HEK293 (cell line): ENCODE data around the gene ARL15.

ENCODE experiments used
- CTCF ChIA-PET: fragments of 350-600 bp; formaldehyde crosslinking; extraction: SDS; loops from one replicate; lab custom pipeline; 2021; ENCODE audit warnings: antibody characterized with exemption; lab: Yijun Ruan, JAX
- POLR2A ChIA-PET: fragments of 300-600 bp; formaldehyde crosslinking; extraction: SDS; loops from one replicate; lab custom pipeline; 2020; ENCODE audit warnings: antibody characterized with exemption, inconsistent platforms; lab: Yijun Ruan, JAX
- H3K27ac ChIP-seq: fragments of 200-500 bp; sonication (Bioruptor generic); 2 replicates; pipeline ENCODE4 v1.5.1; 2014; ENCODE audit warnings: low read depth, low read length, control low read depth, inconsistent platforms; ENCODE audit errors: extremely low read depth
- H3K36me3 ChIP-seq, 2 experiments: fragments of 200-500 bp in 1 of 2; sonication (Bioruptor generic) in 1 of 2; 1 replicate in 1 of 2; 2 replicates in 1 of 2; pipeline ENCODE4 v1.5.1; 2014 to 2017; ENCODE audit warnings: inconsistent platforms in 2 of 2, low read length in 2 of 2; ENCODE audit not compliant: control insufficient read depth in 2 of 2, insufficient read depth in 1 of 2
- H3K4me1 ChIP-seq: fragments of 200-500 bp; sonication (Bioruptor generic); 2 replicates; pipeline ENCODE4 v1.5.1; 2014; ENCODE audit warnings: mild to moderate bottlenecking, low read length, inconsistent platforms; ENCODE audit not compliant: control insufficient read depth, insufficient read depth
- H3K4me3 ChIP-seq: 2 replicates; pipeline ENCODE4 v1.5.1; 2011; ENCODE audit warnings: low read depth, mild to moderate bottlenecking, control low read depth, low read length, moderate library complexity
- H3K9me3 ChIP-seq: fragments of 200-500 bp; sonication (Bioruptor generic); 2 replicates; pipeline ENCODE4 v1.5.1; 2014; ENCODE audit warnings: low read depth, low read length, inconsistent platforms; ENCODE audit not compliant: control insufficient read depth, insufficient read depth
- GLIS2 ChIP-seq: fragments of 450-650 bp; formaldehyde crosslinking; IDR thresholded peaks from 2 replicates; pipeline ENCODE4 v1.5.1; 2016; ENCODE audit warnings: missing biosample characterization, missing genetic modification characterization
- MYNN ChIP-seq: fragments of 450-650 bp; formaldehyde crosslinking; IDR thresholded peaks from 2 replicates; pipeline ENCODE4 v1.5.1; 2016; ENCODE audit warnings: missing biosample characterization, missing genetic modification characterization, borderline replicate concordance
- MZF1 ChIP-seq: fragments of 450-650 bp; formaldehyde crosslinking; IDR thresholded peaks from 2 replicates; pipeline ENCODE4 v1.5.1; 2017; ENCODE audit warnings: missing biosample characterization, missing genetic modification characterization, borderline replicate concordance
- ZBTB8A ChIP-seq: fragments of 450-650 bp; formaldehyde crosslinking; IDR thresholded peaks from 2 replicates; pipeline ENCODE4 v1.5.1; 2016; ENCODE audit warnings: missing biosample characterization, missing genetic modification characterization
- ZNF112 ChIP-seq: fragments of 450-650 bp; formaldehyde crosslinking; IDR thresholded peaks from 2 replicates; pipeline ENCODE4 v1.5.0; 2017; ENCODE audit warnings: missing biosample characterization, missing genetic modification characterization
- ZNF140 ChIP-seq: fragments of 450-650 bp; formaldehyde crosslinking; IDR thresholded peaks from 2 replicates; pipeline ENCODE4 v1.5.1; 2016; ENCODE audit warnings: missing biosample characterization, missing genetic modification characterization
- ZNF202 ChIP-seq: fragments of 450-650 bp; formaldehyde crosslinking; IDR thresholded peaks from 2 replicates; pipeline ENCODE4 v1.5.1; 2016; ENCODE audit warnings: missing biosample characterization, missing genetic modification characterization, borderline replicate concordance
- ZNF211 ChIP-seq: fragments of 450-650 bp; formaldehyde crosslinking; IDR thresholded peaks from 2 replicates; pipeline ENCODE4 v1.5.1; 2016; ENCODE audit warnings: low read depth, missing biosample characterization, missing genetic modification characterization
- ZNF221 ChIP-seq: fragments of 450-650 bp; formaldehyde crosslinking; IDR thresholded peaks from 2 replicates; pipeline ENCODE4 v1.5.1; 2017; ENCODE audit warnings: missing biosample characterization, missing genetic modification characterization, borderline replicate concordance
- ZNF223 ChIP-seq: fragments of 450-650 bp; formaldehyde crosslinking; IDR thresholded peaks from 2 replicates; pipeline ENCODE4 v1.5.1; 2016; ENCODE audit warnings: missing biosample characterization, missing genetic modification characterization
- ZNF239 ChIP-seq: fragments of 450-650 bp; formaldehyde crosslinking; IDR thresholded peaks from 2 replicates; pipeline ENCODE4 v1.5.1; 2016; ENCODE audit warnings: missing biosample characterization, missing genetic modification characterization
- ZNF335 ChIP-seq: fragments of 450-650 bp; formaldehyde crosslinking; conservative IDR thresholded peaks from 2 replicates; pipeline ENCODE4 v1.5.1; 2016; ENCODE audit warnings: missing biosample characterization, missing genetic modification characterization
- ZNF366 ChIP-seq: fragments of 450-650 bp; formaldehyde crosslinking; conservative IDR thresholded peaks from 2 replicates; pipeline ENCODE4 v1.5.1; 2016; ENCODE audit warnings: missing biosample characterization, missing genetic modification characterization
- ZNF37A ChIP-seq: fragments of 450-650 bp; IDR thresholded peaks from 2 replicates; pipeline ENCODE4 v1.5.1; 2018; ENCODE audit warnings: missing biosample characterization, missing genetic modification characterization
- ZNF404 ChIP-seq: fragments of 450-650 bp; formaldehyde crosslinking; IDR thresholded peaks from 2 replicates; pipeline ENCODE4 v1.5.1; 2017; ENCODE audit warnings: missing biosample characterization, missing genetic modification characterization
- ZNF416 ChIP-seq: fragments of 450-650 bp; formaldehyde crosslinking; IDR thresholded peaks from 2 replicates; pipeline ENCODE4 v1.5.1; 2016; ENCODE audit warnings: missing biosample characterization, missing genetic modification characterization
- ZNF521 ChIP-seq: fragments of 450-650 bp; formaldehyde crosslinking; IDR thresholded peaks from 2 replicates; pipeline ENCODE4 v1.5.1; 2017; ENCODE audit warnings: missing biosample characterization, mild to moderate bottlenecking, missing genetic modification characterization
- ZNF548 ChIP-seq: fragments of 450-650 bp; formaldehyde crosslinking; IDR thresholded peaks from 2 replicates; pipeline ENCODE4 v1.5.1; 2016; ENCODE audit warnings: missing biosample characterization, missing genetic modification characterization
- ZNF549 ChIP-seq: fragments of 450-650 bp; IDR thresholded peaks from 2 replicates; pipeline ENCODE4 v1.5.1; 2018; ENCODE audit warnings: missing biosample characterization, missing genetic modification characterization, mild to moderate bottlenecking, inconsistent platforms, moderate library complexity
- ZNF626 ChIP-seq: fragments of 450-650 bp; sonication (Bioruptor Pico); formaldehyde crosslinking; IDR thresholded peaks from 2 replicates; pipeline ENCODE4 v1.5.1; 2018; ENCODE audit warnings: missing biosample characterization, missing genetic modification characterization, inconsistent platforms
- ZNF677 ChIP-seq: fragments of 450-650 bp; IDR thresholded peaks from 2 replicates; pipeline ENCODE4 v1.5.0; 2018; ENCODE audit warnings: missing biosample characterization, mild to moderate bottlenecking, missing genetic modification characterization, moderate library complexity
- ZNF777 ChIP-seq: fragments of 450-650 bp; formaldehyde crosslinking; IDR thresholded peaks from 2 replicates; pipeline ENCODE4 v1.5.1; 2017; ENCODE audit warnings: missing biosample characterization, missing genetic modification characterization, borderline replicate concordance
- TF ChIP-seq, protein P1 (sequence below): fragments of 450-650 bp; formaldehyde crosslinking; IDR thresholded peaks from 2 replicates; pipeline ENCODE4 v1.5.1; 2017; ENCODE audit warnings: missing biosample characterization, missing genetic modification characterization
- TF ChIP-seq, protein P2 (sequence below): sonication (generic); formaldehyde crosslinking; IDR thresholded peaks from 2 replicates; pipeline ENCODE4 v1.8.1; 2022; ENCODE audit warnings: mild to moderate bottlenecking, moderate library complexity, missing genetic modification reagents
- TF ChIP-seq, protein P3 (sequence below): fragments of 450-650 bp; formaldehyde crosslinking; IDR thresholded peaks from 2 replicates; pipeline ENCODE4 v1.5.1; 2016; ENCODE audit warnings: missing biosample characterization, missing genetic modification characterization
- TF ChIP-seq, protein P4 (sequence below): fragments of 450-650 bp; formaldehyde crosslinking; IDR thresholded peaks from 2 replicates; pipeline ENCODE4 v1.5.1; 2016; ENCODE audit warnings: missing biosample characterization, missing genetic modification characterization
- TF ChIP-seq, protein P5 (sequence below): fragments of 450-650 bp; formaldehyde crosslinking; IDR thresholded peaks from 2 replicates; pipeline ENCODE4 v1.5.1; 2016; ENCODE audit warnings: missing biosample characterization, missing genetic modification characterization

ARL15 gene

DNA sequence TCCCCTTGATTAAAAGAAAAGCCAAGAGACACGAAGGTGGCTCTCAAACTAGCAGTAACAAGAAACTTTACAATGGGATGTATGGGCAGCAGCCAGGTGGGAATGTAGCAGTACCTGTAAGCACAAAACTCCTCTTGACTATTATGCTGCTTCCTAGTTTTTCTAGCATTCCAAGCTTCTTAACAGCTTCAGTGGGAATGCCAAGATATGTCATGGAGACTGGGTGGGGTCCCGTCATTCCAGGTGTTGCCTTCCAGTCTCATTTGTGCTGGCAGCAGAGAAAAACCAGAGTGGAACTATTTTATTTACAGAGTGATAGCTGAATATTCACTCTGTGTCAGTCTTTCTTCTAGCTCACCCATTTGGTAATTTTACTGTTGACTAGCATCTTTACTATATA lies 236.6 kb downstream of the ARL15 start:
- POLR2A ChIA-PET, result no interaction called here
- CTCF ChIA-PET, result interaction anchor here (0.6 kb wide), 1 partner anchor 683 kb away, joined by 3 read pairs; no protein-coding TSS in a partner anchor
- Histone ChIP-seq H3K9me3 (no peaks in the 10 kb centered on the region), H3K36me3 (no peaks in the 10 kb centered on the region), H3K4me1 (no peaks in the 10 kb centered on the region), H3K27ac (no peak overlapping the region), H3K4me3 (no peak overlapping the region)
- TF ChIP-seq ZNF549 (tag by site-specific recombination) (no peak), ZNF548 (no peak), GLIS2 (tag by site-specific recombination) (no peak), ZNF202 (tag by site-specific recombination) (no peak), ZNF366 (no peak), ZNF239 (tag by site-specific recombination) (no peak), ZNF626 (tag by site-specific recombination) (no peak), ZNF223 (tag by site-specific recombination) (no peak), ZNF335 (tag by site-specific recombination) (no peak), ZBTB8A (no peak), ZNF112 (tag by site-specific recombination) (no peak), ZNF777 (tag by site-specific recombination) (no peak)
- TF ChIP-seq, protein P1, sequence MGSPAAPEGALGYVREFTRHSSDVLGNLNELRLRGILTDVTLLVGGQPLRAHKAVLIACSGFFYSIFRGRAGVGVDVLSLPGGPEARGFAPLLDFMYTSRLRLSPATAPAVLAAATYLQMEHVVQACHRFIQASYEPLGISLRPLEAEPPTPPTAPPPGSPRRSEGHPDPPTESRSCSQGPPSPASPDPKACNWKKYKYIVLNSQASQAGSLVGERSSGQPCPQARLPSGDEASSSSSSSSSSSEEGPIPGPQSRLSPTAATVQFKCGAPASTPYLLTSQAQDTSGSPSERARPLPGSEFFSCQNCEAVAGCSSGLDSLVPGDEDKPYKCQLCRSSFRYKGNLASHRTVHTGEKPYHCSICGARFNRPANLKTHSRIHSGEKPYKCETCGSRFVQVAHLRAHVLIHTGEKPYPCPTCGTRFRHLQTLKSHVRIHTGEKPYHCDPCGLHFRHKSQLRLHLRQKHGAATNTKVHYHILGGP (tag by site-specific recombination), result no peak
- TF ChIP-seq, protein P2, sequence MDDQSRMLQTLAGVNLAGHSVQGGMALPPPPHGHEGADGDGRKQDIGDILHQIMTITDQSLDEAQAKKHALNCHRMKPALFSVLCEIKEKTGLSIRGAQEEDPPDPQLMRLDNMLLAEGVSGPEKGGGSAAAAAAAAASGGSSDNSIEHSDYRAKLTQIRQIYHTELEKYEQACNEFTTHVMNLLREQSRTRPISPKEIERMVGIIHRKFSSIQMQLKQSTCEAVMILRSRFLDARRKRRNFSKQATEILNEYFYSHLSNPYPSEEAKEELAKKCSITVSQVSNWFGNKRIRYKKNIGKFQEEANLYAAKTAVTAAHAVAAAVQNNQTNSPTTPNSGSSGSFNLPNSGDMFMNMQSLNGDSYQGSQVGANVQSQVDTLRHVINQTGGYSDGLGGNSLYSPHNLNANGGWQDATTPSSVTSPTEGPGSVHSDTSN (CRISPR knock-in tag), result no peak
- TF ChIP-seq, protein P3, sequence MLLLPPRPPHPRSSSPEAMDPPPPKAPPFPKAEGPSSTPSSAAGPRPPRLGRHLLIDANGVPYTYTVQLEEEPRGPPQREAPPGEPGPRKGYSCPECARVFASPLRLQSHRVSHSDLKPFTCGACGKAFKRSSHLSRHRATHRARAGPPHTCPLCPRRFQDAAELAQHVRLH (tag by site-specific recombination), result no peak

DNA sequence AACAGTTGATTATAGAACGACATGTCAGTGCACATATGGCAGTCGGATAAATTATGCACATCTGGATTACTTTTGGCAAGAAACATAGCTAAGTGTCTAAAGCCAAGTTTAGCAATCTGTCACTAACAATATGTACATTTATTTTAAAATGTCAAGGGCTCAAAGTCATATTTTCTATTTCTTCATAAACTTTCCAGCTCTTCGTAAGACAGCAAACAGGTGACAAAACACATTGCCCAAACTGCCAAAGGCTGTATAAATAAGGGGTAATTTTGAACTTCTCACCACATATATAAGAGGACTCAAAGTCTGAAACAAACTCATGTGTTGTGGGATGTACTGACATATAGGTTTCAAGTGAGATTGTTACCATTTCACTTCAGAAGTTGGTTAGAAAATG lies 237.2 kb downstream of the ARL15 start:
- Histone ChIP-seq H3K4me3 (no peak overlapping the region), H3K36me3 (no peaks in the 10 kb centered on the region), H3K27ac (no peak overlapping the region), H3K4me1 (no peaks in the 10 kb centered on the region), H3K9me3 (no peaks in the 10 kb centered on the region)
- CTCF ChIA-PET, result interaction anchor here (0.6 kb wide), 1 partner anchor 682 kb away, joined by 3 read pairs; no protein-coding TSS in a partner anchor
- POLR2A ChIA-PET, result no interaction called here
- TF ChIP-seq, protein P4, sequence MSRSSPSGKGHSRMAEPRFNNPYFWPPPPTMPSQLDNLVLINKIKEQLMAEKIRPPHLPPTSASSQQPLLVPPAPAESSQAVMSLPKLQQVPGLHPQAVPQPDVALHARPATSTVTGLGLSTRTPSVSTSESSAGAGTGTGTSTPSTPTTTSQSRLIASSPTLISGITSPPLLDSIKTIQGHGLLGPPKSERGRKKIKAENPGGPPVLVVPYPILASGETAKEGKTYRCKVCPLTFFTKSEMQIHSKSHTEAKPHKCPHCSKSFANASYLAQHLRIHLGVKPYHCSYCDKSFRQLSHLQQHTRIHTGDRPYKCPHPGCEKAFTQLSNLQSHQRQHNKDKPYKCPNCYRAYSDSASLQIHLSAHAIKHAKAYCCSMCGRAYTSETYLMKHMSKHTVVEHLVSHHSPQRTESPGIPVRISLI (tag by site-specific recombination), result no peak
- TF ChIP-seq ZNF521 (tag by site-specific recombination) (no peak), MZF1 (tag by site-specific recombination) (no peak), ZNF140 (no peak), ZNF211 (tag by site-specific recombination) (no peak), MYNN (no peak), ZNF37A (tag by site-specific recombination) (no peak), ZNF221 (tag by site-specific recombination) (no peak), ZNF416 (tag by site-specific recombination) (no peak), ZNF404 (tag by site-specific recombination) (no peak), ZNF677 (tag by site-specific recombination) (no peak)
- TF ChIP-seq, protein P1 (tag by site-specific recombination), result no peak
- TF ChIP-seq, protein P5, sequence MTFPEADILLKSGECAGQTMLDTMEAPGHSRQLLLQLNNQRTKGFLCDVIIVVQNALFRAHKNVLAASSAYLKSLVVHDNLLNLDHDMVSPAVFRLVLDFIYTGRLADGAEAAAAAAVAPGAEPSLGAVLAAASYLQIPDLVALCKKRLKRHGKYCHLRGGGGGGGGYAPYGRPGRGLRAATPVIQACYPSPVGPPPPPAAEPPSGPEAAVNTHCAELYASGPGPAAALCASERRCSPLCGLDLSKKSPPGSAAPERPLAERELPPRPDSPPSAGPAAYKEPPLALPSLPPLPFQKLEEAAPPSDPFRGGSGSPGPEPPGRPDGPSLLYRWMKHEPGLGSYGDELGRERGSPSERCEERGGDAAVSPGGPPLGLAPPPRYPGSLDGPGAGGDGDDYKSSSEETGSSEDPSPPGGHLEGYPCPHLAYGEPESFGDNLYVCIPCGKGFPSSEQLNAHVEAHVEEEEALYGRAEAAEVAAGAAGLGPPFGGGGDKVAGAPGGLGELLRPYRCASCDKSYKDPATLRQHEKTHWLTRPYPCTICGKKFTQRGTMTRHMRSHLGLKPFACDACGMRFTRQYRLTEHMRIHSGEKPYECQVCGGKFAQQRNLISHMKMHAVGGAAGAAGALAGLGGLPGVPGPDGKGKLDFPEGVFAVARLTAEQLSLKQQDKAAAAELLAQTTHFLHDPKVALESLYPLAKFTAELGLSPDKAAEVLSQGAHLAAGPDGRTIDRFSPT, result no peak
